Calu3 (cell line): ENCODE results near the gene SFRP5. TPM values are rescaled to one million over a fixed set of nuclear protein-coding genes. Genes with fewer than 3 reads are reported as not detected.

ENCODE experiments used
- BruUV-seq: library from RNA; stranded (reverse); fragments of 400-500 nt; replicated peaks from 2 replicates; lab custom pipeline; 2021; lab: Mats Ljungman, UMichigan
- CTCF ChIA-PET: fragments of 300-600 bp; sonication (Branson Sonifier 250); formaldehyde crosslinking; loops from one replicate; lab custom pipeline; 2022; ENCODE audit warnings: antibody characterized with exemption; lab: Charles Lee
- DNase-seq: peaks from one replicate; pipeline ENCODE4 v3.0.0; 2022
- H3K27ac Mint-ChIP-seq: one replicate; pipeline ENCODE4 v1.8.0; 2022; ENCODE audit warnings: mixed read lengths; ENCODE audit not compliant: unreplicated experiment
- H3K27me3 Mint-ChIP-seq: one replicate; pipeline ENCODE4 v1.8.0; 2022; ENCODE audit warnings: mixed read lengths; ENCODE audit not compliant: unreplicated experiment
- H3K36me3 Mint-ChIP-seq: one replicate; pipeline ENCODE4 v1.8.0; 2022; ENCODE audit warnings: mild to moderate bottlenecking, moderate library complexity, mixed read lengths; ENCODE audit not compliant: insufficient read depth, unreplicated experiment
- H3K4me1 Mint-ChIP-seq: one replicate; pipeline ENCODE4 v1.8.0; 2022; ENCODE audit warnings: mild to moderate bottlenecking, low read depth, mixed read lengths; ENCODE audit not compliant: unreplicated experiment
- H3K4me3 Mint-ChIP-seq: one replicate; pipeline ENCODE4 v1.8.0; 2022; ENCODE audit warnings: mild to moderate bottlenecking, low read depth, moderate library complexity, mixed read lengths; ENCODE audit not compliant: unreplicated experiment
- H3K9me3 Mint-ChIP-seq: one replicate; pipeline ENCODE4 v1.8.0; 2022; ENCODE audit warnings: low read depth, mixed read lengths; ENCODE audit not compliant: unreplicated experiment
- intact Hi-C: fragments of 100-400 bp; cut with micrococcal nuclease; formaldehyde crosslinking; loops from one replicate; pipeline ENCODE4 v1.10.0; 2022; ENCODE audit not compliant: unreplicated experiment
- total RNA-seq: library from RNA; stranded (reverse); gene quantifications from 2 replicates; pipeline ENCODE4 v1.2.3, GENCODE V29; 2022
- TF ChIP-seq, protein P1 (sequence below): fragments of 200-600 bp; IDR thresholded peaks from one replicate; pipeline ENCODE4 v1.8.0; 2022; ENCODE audit warnings: antibody characterized with exemption; ENCODE audit not compliant: unreplicated experiment

SFRP5 gene
- total RNA-seq, 1 experiment from 2014 or later: 0.19 TPM

GRCh38 chr10:97780841-97781617, 9.2 kb upstream of the SFRP5 start:
- TF ChIP-seq, protein P1, sequence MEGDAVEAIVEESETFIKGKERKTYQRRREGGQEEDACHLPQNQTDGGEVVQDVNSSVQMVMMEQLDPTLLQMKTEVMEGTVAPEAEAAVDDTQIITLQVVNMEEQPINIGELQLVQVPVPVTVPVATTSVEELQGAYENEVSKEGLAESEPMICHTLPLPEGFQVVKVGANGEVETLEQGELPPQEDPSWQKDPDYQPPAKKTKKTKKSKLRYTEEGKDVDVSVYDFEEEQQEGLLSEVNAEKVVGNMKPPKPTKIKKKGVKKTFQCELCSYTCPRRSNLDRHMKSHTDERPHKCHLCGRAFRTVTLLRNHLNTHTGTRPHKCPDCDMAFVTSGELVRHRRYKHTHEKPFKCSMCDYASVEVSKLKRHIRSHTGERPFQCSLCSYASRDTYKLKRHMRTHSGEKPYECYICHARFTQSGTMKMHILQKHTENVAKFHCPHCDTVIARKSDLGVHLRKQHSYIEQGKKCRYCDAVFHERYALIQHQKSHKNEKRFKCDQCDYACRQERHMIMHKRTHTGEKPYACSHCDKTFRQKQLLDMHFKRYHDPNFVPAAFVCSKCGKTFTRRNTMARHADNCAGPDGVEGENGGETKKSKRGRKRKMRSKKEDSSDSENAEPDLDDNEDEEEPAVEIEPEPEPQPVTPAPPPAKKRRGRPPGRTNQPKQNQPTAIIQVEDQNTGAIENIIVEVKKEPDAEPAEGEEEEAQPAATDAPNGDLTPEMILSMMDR: no peak
- Mint-ChIP-seq H3K4me3 (no peak overlapping the region), H3K27me3 (no peaks in the 10 kb centered on the region), H3K4me1 (peaks cover 9% of the 10 kb centered on the region), H3K36me3 (no peaks in the 10 kb centered on the region), H3K9me3 (no peaks in the 10 kb centered on the region), H3K27ac (no peak overlapping the region)
- intact Hi-C loops: no loop called here
- no peak for DNase-seq
- no TSS peak for BruUV-seq
- CTCF ChIA-PET: no interaction called here

DNA sequence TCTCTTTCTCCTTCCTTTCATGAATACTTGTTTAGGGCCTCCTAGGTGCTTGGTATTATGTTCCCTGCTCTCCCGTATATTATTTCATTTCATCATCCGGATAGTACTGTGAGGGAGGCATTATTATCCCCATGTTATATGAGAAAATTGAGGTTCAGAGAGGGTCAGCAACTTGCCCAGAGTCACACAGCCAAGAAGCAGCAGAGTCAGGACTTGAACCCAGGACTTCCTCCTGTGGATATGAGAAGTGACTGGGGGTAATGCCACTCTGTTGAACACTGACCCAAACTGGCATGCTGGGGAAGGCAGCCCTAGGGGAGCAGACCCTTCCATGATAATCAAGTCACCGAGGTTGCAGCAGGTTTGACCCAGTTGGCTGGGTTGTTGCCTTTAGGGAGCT, 8.2 kb upstream of the SFRP5 start:
- Mint-ChIP-seq H3K27me3 (no peaks in the 10 kb centered on the region), H3K4me1 (peaks cover 9% of the 10 kb centered on the region), H3K4me3 (no peak overlapping the region), H3K36me3 (no peaks in the 10 kb centered on the region), H3K27ac (no peak overlapping the region), H3K9me3 (no peaks in the 10 kb centered on the region)
- TF ChIP-seq, protein P1: no peak
- CTCF ChIA-PET: no interaction called here
- BruUV-seq: no TSS peak
- intact Hi-C loops: no loop called here
- no peak for DNase-seq

DNA sequence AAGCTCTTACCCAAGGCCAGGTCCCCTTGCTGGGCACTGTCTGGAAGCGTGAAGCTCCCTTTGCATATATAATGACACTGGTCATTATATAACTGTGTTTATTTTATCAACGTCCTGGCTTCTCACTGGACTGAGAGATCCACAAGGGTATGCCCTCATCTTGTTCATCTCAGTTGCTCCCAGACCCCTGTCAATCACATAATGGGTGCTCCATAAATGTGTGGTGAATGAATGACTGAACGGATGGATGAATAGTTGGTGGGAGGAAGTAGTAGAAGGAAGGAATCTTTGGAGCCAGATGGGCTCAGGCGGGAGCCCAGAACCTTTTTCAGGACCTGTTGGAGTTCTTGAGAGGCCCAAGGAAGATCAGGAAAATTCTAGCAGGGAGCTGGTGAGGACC, 7.7 kb upstream of the SFRP5 start:
- Mint-ChIP-seq H3K9me3 (no peaks in the 10 kb centered on the region), H3K4me3 (no peak overlapping the region), H3K27ac (no peak overlapping the region), H3K4me1 (peaks cover 9% of the 10 kb centered on the region), H3K27me3 (no peaks in the 10 kb centered on the region), H3K36me3 (no peaks in the 10 kb centered on the region)
- TF ChIP-seq, protein P1: no peak
- BruUV-seq: no TSS peak
- no peak for DNase-seq
- intact Hi-C loops: no loop called here
- CTCF ChIA-PET: interaction anchor here (0.6 kb wide), 1 partner anchor 107 kb away, joined by 4 read pairs; no protein-coding TSS in a partner anchor

- DNase-seq: no peak
- H3K4me3 Mint-ChIP-seq: no peak overlapping the region
- no peaks in the 10 kb centered on the region for H3K9me3 Mint-ChIP-seq
- no peaks in the 10 kb centered on the region for H3K36me3 Mint-ChIP-seq
- CTCF ChIA-PET: interaction anchor here (0.6 kb wide), 1 partner anchor 107 kb away, joined by 4 read pairs; no protein-coding TSS in a partner anchor
- peaks cover 7% of the 10 kb centered on the region for H3K27me3 Mint-ChIP-seq
- H3K4me1 Mint-ChIP-seq: peaks cover 9% of the 10 kb centered on the region
- intact Hi-C loops: no loop called here
- H3K27ac Mint-ChIP-seq: no peak overlapping the region
- no TSS peak for BruUV-seq
- TF ChIP-seq, protein P1: no peak
These were observed 6.9 kb upstream of the SFRP5 start for GRCh38 chr10:97778452-97779302.
